H9 (cell line): ENCODE measurements around the gene HHIP. TPM values are rescaled to one million over a fixed set of nuclear protein-coding genes. Genes with fewer than 3 reads are reported as not detected.

ENCODE experiments used
- DNase-seq: peaks from one replicate; pipeline ENCODE4 v3.0.0-alpha.2; 2017
- H2AFZ ChIP-seq: one replicate; pipeline ENCODE4 v1.6.1; 2013; ENCODE audit warnings: mild to moderate bottlenecking, low read length, control low read depth, moderate library complexity
- H2AK5ac ChIP-seq: 2 replicates; pipeline ENCODE4 v1.6.1; 2013; ENCODE audit warnings: low read length, control low read depth, mixed read lengths; ENCODE audit not compliant: insufficient read length
- H2BK120ac ChIP-seq: one replicate; pipeline ENCODE4 v1.6.1; 2013; ENCODE audit warnings: low read depth, mild to moderate bottlenecking, low read length, control low read depth, inconsistent platforms; ENCODE audit not compliant: poor library complexity, severe bottlenecking
- H2BK12ac ChIP-seq: 2 replicates; pipeline ENCODE4 v1.6.1; 2013; ENCODE audit warnings: low read length, control low read depth, mixed read lengths, low read depth; ENCODE audit not compliant: insufficient read length
- H2BK15ac ChIP-seq: 2 replicates; pipeline ENCODE4 v1.6.1; 2013; ENCODE audit warnings: low read depth, low read length, control low read depth
- H2BK20ac ChIP-seq: one replicate; pipeline ENCODE4 v1.6.1; 2013; ENCODE audit warnings: low read depth, mild to moderate bottlenecking, low read length, control low read depth, inconsistent platforms; ENCODE audit not compliant: poor library complexity, severe bottlenecking
- H2BK5ac ChIP-seq: 2 replicates; pipeline ENCODE4 v1.6.1; 2013; ENCODE audit warnings: low read length, control low read depth, mixed read lengths; ENCODE audit not compliant: insufficient read length
- H3K14ac ChIP-seq: 2 replicates; pipeline ENCODE4 v1.6.1; 2013; ENCODE audit warnings: low read length, control low read depth; ENCODE audit not compliant: insufficient read depth
- H3K18ac ChIP-seq: 2 replicates; pipeline ENCODE4 v1.6.1; 2013; ENCODE audit warnings: low read depth, mild to moderate bottlenecking, mixed read lengths, low read length, control low read depth; ENCODE audit not compliant: insufficient read length
- H3K23ac ChIP-seq: 2 replicates; pipeline ENCODE4 v1.6.1; 2013; ENCODE audit warnings: low read length, control low read depth, mixed read lengths, low read depth; ENCODE audit not compliant: insufficient read length
- H3K23me2 ChIP-seq: 2 replicates; pipeline ENCODE4 v1.6.1; 2013; ENCODE audit warnings: low read depth, mild to moderate bottlenecking, mixed read lengths, low read length, control low read depth; ENCODE audit not compliant: insufficient read length, poor library complexity, severe bottlenecking
- H3K27ac ChIP-seq: 2 replicates; pipeline ENCODE4 v1.5.1; 2013; ENCODE audit warnings: low read length, control low read depth, mixed read lengths, low read depth; ENCODE audit not compliant: insufficient read length
- H3K27me3 ChIP-seq: 2 replicates; pipeline ENCODE4 v1.6.1; 2013; ENCODE audit warnings: low read length, control low read depth, inconsistent platforms; ENCODE audit not compliant: insufficient read depth
- H3K4ac ChIP-seq: 2 replicates; pipeline ENCODE4 v1.6.1; 2013; ENCODE audit warnings: low read depth, mild to moderate bottlenecking, control low read depth, inconsistent platforms, low read length, moderate library complexity
- H3K4me1 ChIP-seq: 2 replicates; pipeline ENCODE4 v1.6.1; 2013; ENCODE audit warnings: low read length, control low read depth, inconsistent platforms; ENCODE audit not compliant: insufficient read depth
- H3K4me2 ChIP-seq: 2 replicates; pipeline ENCODE4 v1.6.1; 2013; ENCODE audit warnings: low read length, control low read depth, mixed read lengths; ENCODE audit not compliant: insufficient read length, insufficient read depth
- H3K56ac ChIP-seq: 2 replicates; pipeline ENCODE4 v1.6.1; 2013; ENCODE audit warnings: low read depth, mild to moderate bottlenecking, mixed read lengths, low read length, control low read depth; ENCODE audit not compliant: insufficient read length
- H3K79me1 ChIP-seq: 2 replicates; pipeline ENCODE4 v1.6.1; 2013; ENCODE audit warnings: low read depth, mild to moderate bottlenecking, moderate library complexity, low read length, control low read depth, inconsistent platforms; ENCODE audit not compliant: insufficient read depth, poor library complexity, severe bottlenecking
- H3K79me2 ChIP-seq: 2 replicates; pipeline ENCODE4 v1.6.1; 2013; ENCODE audit warnings: low read length, control low read depth, inconsistent platforms; ENCODE audit not compliant: insufficient read depth
- H3K9ac ChIP-seq: 2 replicates; pipeline ENCODE4 v1.6.1; 2013; ENCODE audit warnings: low read length, control low read depth, mixed read lengths; ENCODE audit not compliant: insufficient read length; ENCODE audit errors: extremely low read depth
- H3K9me3 ChIP-seq: one replicate; pipeline ENCODE4 v1.6.1; 2013; ENCODE audit warnings: low read depth, low read length, inconsistent platforms; ENCODE audit not compliant: control insufficient read depth
- H3T11ph ChIP-seq: one replicate; pipeline ENCODE4 v1.6.1; 2013; ENCODE audit warnings: mild to moderate bottlenecking, low read length, control low read depth, inconsistent platforms
- H4K20me1 ChIP-seq: one replicate; pipeline ENCODE4 v1.6.1; 2013; ENCODE audit not compliant: control insufficient read depth, insufficient read length, insufficient read depth
- H4K5ac ChIP-seq: 2 replicates; pipeline ENCODE4 v1.6.1; 2013; ENCODE audit warnings: low read depth, mild to moderate bottlenecking, mixed read lengths, low read length, control low read depth; ENCODE audit not compliant: insufficient read length
- H4K8ac ChIP-seq: replicated peaks from 2 replicates; pipeline ENCODE4 v1.6.1; 2013; ENCODE audit warnings: low read length, control low read depth, mixed read lengths, low read depth; ENCODE audit not compliant: insufficient read length
- H4K91ac ChIP-seq: 2 replicates; pipeline ENCODE4 v1.6.1; 2013; ENCODE audit warnings: low read depth, mild to moderate bottlenecking, moderate library complexity, mixed read lengths, low read length, control low read depth; ENCODE audit not compliant: insufficient read length
- H3K27ac Mint-ChIP-seq, 3 experiments: 2 replicates in 2 of 3; 3 replicates in 1 of 3; pipeline ENCODE4 v1.8.0; 2020 to 2021; ENCODE audit warnings: mixed read lengths in 3 of 3, mild to moderate bottlenecking in 1 of 3, moderate library complexity in 1 of 3
- H3K27me3 Mint-ChIP-seq: 2 replicates; pipeline ENCODE4 v1.8.0; 2021; ENCODE audit warnings: low read depth, mild to moderate bottlenecking, moderate library complexity, mixed read lengths
- H3K36me3 Mint-ChIP-seq, 3 experiments: 2 replicates in 2 of 3; 3 replicates in 1 of 3; pipeline ENCODE4 v1.8.0; 2020 to 2021; ENCODE audit warnings: low read depth in 3 of 3, mixed read lengths in 3 of 3; ENCODE audit not compliant: insufficient read depth in 1 of 3
- H3K4me1 Mint-ChIP-seq, 2 experiments: 2 replicates each; pipeline ENCODE4 v1.8.0; 2020; ENCODE audit warnings: mixed read lengths in 2 of 2
- H3K4me3 Mint-ChIP-seq, 2 experiments: 2 replicates in 1 of 2; 3 replicates in 1 of 2; pipeline ENCODE4 v1.8.0; 2020 to 2021; ENCODE audit warnings: mild to moderate bottlenecking in 2 of 2, mixed read lengths in 2 of 2, moderate library complexity in 1 of 2
- H3K9me3 Mint-ChIP-seq, 2 experiments: 2 replicates in 1 of 2; 3 replicates in 1 of 2; pipeline ENCODE4 v1.8.0; 2020; ENCODE audit warnings: mild to moderate bottlenecking in 2 of 2, mixed read lengths in 2 of 2, moderate library complexity in 1 of 2
- CTCF ChIP-seq: fragments of 200-600 bp; sonication (generic); conservative IDR thresholded peaks from 3 replicates; pipeline ENCODE4 v1.8.0; 2021; ENCODE audit warnings: antibody characterized with exemption, mild to moderate bottlenecking
- WGBS: extraction: QIAGEN DNeasy Blood & Tissue Kit; methylation state at CpG from one replicate; pipeline ENCODE4 v1.1.7; 2013; ENCODE audit warnings: missing lambda C conversion rate, low lambda C conversion rate, mixed read lengths; ENCODE audit not compliant: insufficient read length; ENCODE audit errors: extremely low coverage; 5-methylcytosine and 5-hydroxymethylcytosine counted together
- total RNA-seq: library from RNA; stranded (reverse); gene quantifications from 2 replicates; pipeline ENCODE4 v1.2.1, GENCODE V29; 2021

Gene HHIP
- total RNA-seq, 1 experiment from 2014 or later, result 3.8 TPM

GRCh38 chr4:144716778-144717177, 70.8 kb downstream of the HHIP start:
- Histone ChIP-seq H4K20me1 (no peaks in the 10 kb centered on the region), H3K14ac (no peak overlapping the region), H3K79me2 (no peaks in the 10 kb centered on the region), H3K4me1 (no peaks in the 10 kb centered on the region), H3K27ac (no peak overlapping the region), H3K4me2 (no peak overlapping the region), H2BK20ac (no peak overlapping the region), H3K9me3 (no peaks in the 10 kb centered on the region), H3K56ac (no peak overlapping the region), H2BK120ac (no peak overlapping the region), H3K9ac (no peak overlapping the region), H4K5ac (no peak overlapping the region), H3K79me1 (no peaks in the 10 kb centered on the region), H3K23ac (no peak overlapping the region), H4K8ac (no peak overlapping the region), H3K4ac (no peak overlapping the region), H2BK5ac (no peak overlapping the region), H2AK5ac (no peak overlapping the region), H3T11ph (no peak overlapping the region), H2BK15ac (no peak overlapping the region), H2AFZ (no peak overlapping the region), H3K18ac (no peak overlapping the region), H4K91ac (no peak overlapping the region), H3K27me3 (no peaks in the 10 kb centered on the region), H3K23me2 (no peaks in the 10 kb centered on the region), H2BK12ac (no peak overlapping the region)
- peaks cover 11% of the 10 kb centered on the region in 2 experiments for H3K4me1 Mint-ChIP-seq
- no peak for TF ChIP-seq CTCF
- H3K27me3 Mint-ChIP-seq, result no peaks in the 10 kb centered on the region
- H3K9me3 Mint-ChIP-seq, result no peaks in the 10 kb centered on the region
- H3K36me3 Mint-ChIP-seq, result no peaks in the 10 kb centered on the region
- no CpG with 5 or more reads among the region's 5 CpGs for WGBS
- no peak overlapping the region for H3K4me3 Mint-ChIP-seq
- H3K27ac Mint-ChIP-seq, result no peak overlapping the region
- DNase-seq, result no peak
